IPS DF 6.9 (cell line): Measurements from ENCODE around the gene SHISAL1.

ENCODE experiments used
- DNase-seq: peaks from one replicate; pipeline ENCODE4 v3.0.0-alpha.2; 2013; ENCODE audit warnings: low read depth, low spot score
- H3K27ac ChIP-seq: one replicate; pipeline ENCODE4 v1.5.1; 2013; ENCODE audit warnings: low read length, control low read depth
- H3K27me3 ChIP-seq: 2 replicates; pipeline ENCODE4 v1.6.1; 2013; ENCODE audit warnings: mild to moderate bottlenecking, low read length; ENCODE audit not compliant: control insufficient read depth, insufficient read depth
- H3K36me3 ChIP-seq: 2 replicates; pipeline ENCODE4 v1.6.1; 2013; ENCODE audit warnings: low read length; ENCODE audit not compliant: control insufficient read depth, insufficient read depth
- H3K4me1 ChIP-seq: 2 replicates; pipeline ENCODE4 v1.6.1; 2013; ENCODE audit warnings: low read length; ENCODE audit not compliant: control insufficient read depth, insufficient read depth
- H3K4me3 ChIP-seq: 2 replicates; pipeline ENCODE4 v1.5.1; 2013; ENCODE audit warnings: mild to moderate bottlenecking, low read length
- H3K9me3 ChIP-seq: 2 replicates; pipeline ENCODE4 v1.6.1; 2013; ENCODE audit warnings: low read length, inconsistent platforms; ENCODE audit not compliant: control insufficient read depth, insufficient read depth
- WGBS: extraction: QIAGEN DNeasy Blood & Tissue Kit; methylation state at CpG from one replicate; pipeline ENCODE4 v1.1.7; 2013; ENCODE audit warnings: mixed read lengths, missing lambda C conversion rate; ENCODE audit not compliant: insufficient read length, insufficient coverage; 5-methylcytosine and 5-hydroxymethylcytosine counted together

Gene SHISAL1

DNA sequence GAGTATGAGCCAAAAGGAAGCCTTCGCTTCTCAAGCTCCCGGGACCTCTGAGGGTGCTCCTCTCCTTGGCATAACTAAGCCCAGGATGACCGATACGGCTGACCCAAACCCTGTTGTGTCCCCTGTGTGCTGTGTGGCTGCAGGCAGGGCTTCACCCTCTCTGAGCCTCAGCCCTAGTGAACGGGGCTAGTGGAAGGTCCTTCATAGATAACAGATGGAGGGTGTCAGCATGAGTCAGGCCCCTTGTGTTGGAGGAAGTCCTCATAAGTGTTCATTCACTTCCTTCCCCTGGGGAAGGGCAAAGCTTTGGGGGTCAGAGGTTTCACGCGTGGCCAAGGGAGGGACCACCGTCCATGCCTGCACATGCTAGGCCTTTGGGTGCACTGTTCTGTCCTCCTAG is 21.5 kb downstream of the SHISAL1 start:
- Histone ChIP-seq H3K9me3 (no peaks in the 10 kb centered on the region), H3K4me3 (no peak overlapping the region), H3K27ac (no peak overlapping the region), H3K27me3 (no peaks in the 10 kb centered on the region), H3K36me3 (no peaks in the 10 kb centered on the region), H3K4me1 (peaks cover 6% of the 10 kb centered on the region)
- no CpG with 5 or more reads among the region's 8 CpGs for WGBS
- no peak for DNase-seq

DNA sequence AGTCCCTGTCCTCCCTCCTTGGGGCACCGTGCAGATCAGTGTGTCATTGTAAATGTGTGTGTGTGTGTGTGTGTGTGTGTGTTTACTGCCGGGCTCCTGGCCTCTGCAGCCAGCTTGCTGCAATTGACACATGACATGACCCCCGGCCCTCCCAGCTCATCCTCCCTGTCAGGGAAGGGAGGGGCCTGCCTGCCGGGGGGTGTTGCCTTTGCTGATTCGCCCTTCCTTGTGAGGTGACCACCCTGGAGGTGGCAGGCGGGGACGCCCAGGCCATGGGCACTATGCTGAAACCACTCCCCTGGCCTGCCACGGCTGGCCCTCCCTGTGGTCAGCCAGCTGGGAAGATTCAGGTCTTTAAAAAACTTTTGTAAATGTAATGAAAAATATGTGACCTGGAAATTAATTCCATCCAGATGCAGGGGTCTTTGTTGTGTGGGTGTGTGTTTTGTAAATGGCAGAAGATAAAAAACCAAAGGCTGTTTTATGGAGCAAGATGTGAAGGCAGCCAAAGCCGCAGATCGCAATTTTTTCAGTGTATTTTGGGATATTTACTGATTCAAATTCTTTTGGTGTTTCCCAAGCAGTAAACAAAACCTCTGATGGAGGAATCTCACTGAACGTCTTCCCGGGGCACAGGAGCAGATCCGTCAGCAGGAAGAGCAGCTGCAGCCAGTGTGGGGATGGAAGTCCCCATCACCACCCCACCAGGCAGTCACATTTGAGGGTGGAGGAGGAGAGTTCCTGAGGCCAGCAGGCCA is 23.2 kb downstream of the SHISAL1 start:
- WGBS, result no CpG with 5 or more reads among the region's 13 CpGs
- no peak overlapping the region for H3K4me3 ChIP-seq
- DNase-seq, result no peak

DNA sequence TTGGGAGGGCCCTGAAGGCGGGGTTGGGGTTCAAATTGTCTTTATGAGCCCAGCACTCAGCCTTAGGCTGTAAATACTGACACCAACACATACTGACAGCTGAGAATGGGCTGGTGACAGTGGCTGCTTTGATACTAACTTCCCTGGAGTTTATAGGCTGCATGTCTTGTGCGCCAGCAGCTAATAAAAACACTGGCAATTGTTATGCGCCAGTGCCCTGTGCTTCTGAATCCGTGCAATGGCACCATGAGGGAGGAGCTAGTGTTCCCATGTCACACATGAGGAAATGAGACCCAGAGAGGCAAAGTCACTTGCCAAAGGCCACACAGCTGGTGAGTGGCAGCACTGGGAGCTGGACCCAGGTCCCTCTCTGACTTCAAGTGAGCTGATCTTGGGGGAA is 23.8 kb downstream of the SHISAL1 start:
- Histone ChIP-seq H3K27ac (no peak overlapping the region), H3K9me3 (no peaks in the 10 kb centered on the region), H3K27me3 (no peaks in the 10 kb centered on the region), H3K36me3 (no peaks in the 10 kb centered on the region), H3K4me3 (no peak overlapping the region), H3K4me1 (peaks cover 6% of the 10 kb centered on the region)
- WGBS, result no CpG with 5 or more reads among the region's 4 CpGs
- no peak for DNase-seq

More for the DNA sequence above, 23.2 kb downstream of the SHISAL1 start:
- H3K9me3 ChIP-seq, result no peaks in the 10 kb centered on the region
- peaks cover 6% of the 10 kb centered on the region for H3K4me1 ChIP-seq
- H3K27ac ChIP-seq, result no peak overlapping the region
- no peaks in the 10 kb centered on the region for H3K27me3 ChIP-seq
- no peaks in the 10 kb centered on the region for H3K36me3 ChIP-seq

DNA sequence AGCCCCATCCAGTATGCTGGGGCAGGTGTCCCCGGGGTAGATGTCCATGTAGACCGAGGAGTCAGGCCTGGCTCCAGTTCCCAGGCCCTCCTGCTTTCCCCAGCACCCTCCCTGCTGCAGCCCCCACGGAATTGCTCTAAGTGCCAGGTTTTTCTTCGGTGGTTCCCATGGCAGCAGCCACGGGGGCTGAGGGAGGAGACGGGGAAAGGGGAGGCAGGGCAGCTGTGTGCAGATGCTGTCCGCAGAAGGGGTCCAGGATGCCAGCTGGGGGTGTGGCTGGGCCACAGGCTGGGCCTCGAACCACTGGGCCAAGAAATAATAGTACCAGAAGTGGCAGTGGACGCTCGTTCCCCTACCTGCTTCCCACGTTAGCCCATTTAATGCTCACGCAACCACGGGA is 25.0 kb downstream of the SHISAL1 start:
- Histone ChIP-seq H3K36me3 (no peaks in the 10 kb centered on the region), H3K4me3 (no peak overlapping the region), H3K27ac (no peak overlapping the region), H3K4me1 (peaks cover 6% of the 10 kb centered on the region), H3K27me3 (no peaks in the 10 kb centered on the region), H3K9me3 (no peaks in the 10 kb centered on the region)
- WGBS, result no CpG with 5 or more reads among the region's 13 CpGs
- no peak for DNase-seq

DNA sequence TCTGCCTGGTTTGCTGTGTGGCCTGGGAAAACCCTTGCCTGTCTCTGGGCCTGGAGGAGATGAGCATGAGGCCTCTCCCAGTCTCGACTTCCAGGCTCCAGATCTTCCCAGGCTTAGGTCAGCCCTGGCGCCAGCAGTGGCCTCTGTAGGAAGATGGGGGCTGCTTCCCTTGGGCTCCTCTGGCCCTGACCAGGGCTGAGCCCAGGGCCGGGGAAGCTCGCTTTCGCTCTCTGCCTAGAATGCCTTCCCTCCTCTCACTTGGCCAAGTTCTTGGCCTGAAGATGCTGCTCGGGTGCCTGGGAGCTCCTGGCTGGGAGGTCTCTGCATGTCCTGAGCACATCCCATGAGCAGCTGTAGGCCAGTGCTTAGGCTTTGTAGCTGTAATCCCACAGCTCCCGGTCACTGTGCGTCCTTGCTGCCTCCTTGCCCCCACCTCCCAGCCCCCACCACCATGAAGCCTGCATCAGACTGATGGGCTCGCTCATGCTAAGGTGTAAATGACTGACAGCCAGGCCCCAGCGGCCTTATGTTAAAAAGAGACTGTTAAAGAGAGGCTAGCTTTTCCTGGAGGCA is 25.5 kb downstream of the SHISAL1 start:
- Histone ChIP-seq H3K27ac (no peak overlapping the region), H3K4me3 (no peak overlapping the region), H3K4me1 (peaks cover 6% of the 10 kb centered on the region), H3K36me3 (no peaks in the 10 kb centered on the region), H3K9me3 (no peaks in the 10 kb centered on the region), H3K27me3 (no peaks in the 10 kb centered on the region)
- DNase-seq, result no peak
- no CpG with 5 or more reads among the region's 10 CpGs for WGBS

DNA sequence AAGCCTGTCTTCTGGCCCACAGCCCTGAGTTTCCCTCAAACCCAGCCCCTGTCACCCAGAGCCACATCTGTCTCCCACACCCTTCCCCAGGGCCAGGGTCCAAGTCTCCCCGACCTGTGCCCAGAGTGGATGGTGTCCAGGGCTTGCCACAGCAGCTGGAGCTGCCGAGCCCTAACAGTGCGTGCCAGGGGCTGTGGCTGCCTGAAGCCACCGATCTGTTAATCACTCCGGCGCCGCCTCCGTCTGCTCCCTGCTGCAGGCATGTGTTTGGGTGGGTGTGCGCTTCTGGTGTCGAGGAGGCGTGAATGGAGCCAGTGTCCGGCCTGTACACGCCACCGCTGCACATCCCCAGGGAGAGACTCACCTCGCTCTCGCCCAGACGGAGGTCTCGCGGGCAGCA is 26.1 kb downstream of the SHISAL1 start:
- no peak for DNase-seq
- Histone ChIP-seq H3K4me3 (no peak overlapping the region), H3K4me1 (peaks cover 3% of the 10 kb centered on the region), H3K36me3 (no peaks in the 10 kb centered on the region), H3K27ac (no peak overlapping the region), H3K9me3 (no peaks in the 10 kb centered on the region), H3K27me3 (no peaks in the 10 kb centered on the region)
- WGBS, result no CpG with 5 or more reads among the region's 19 CpGs

DNA sequence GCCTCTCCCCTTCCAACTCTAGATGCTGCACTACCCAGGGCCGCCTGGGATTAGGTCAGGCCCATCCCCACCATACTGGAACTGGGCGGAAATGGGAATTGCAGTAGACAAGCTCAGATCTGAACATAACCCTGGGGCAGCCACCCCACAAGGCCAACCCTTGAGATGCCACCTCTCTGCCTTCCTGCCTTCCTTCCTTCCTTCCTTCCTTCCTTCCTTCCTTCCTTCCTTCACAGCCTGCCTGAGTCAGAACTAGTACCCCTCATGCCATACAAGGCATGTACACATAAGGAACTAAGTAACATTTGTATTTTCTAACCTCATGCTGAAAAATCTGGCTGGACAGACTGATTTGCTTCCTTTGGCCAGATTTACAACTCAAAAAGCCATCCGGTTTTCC is 28.0 kb downstream of the SHISAL1 start:
- H3K36me3 ChIP-seq, result no peaks in the 10 kb centered on the region
- H3K4me3 ChIP-seq, result no peak overlapping the region
- WGBS, result no CpG with 5 or more reads among the region's 3 CpGs
- H3K4me1 ChIP-seq, result peaks cover 3% of the 10 kb centered on the region
- H3K27ac ChIP-seq, result no peak overlapping the region
- DNase-seq, result no peak
- H3K9me3 ChIP-seq, result no peaks in the 10 kb centered on the region
- no peaks in the 10 kb centered on the region for H3K27me3 ChIP-seq

DNA sequence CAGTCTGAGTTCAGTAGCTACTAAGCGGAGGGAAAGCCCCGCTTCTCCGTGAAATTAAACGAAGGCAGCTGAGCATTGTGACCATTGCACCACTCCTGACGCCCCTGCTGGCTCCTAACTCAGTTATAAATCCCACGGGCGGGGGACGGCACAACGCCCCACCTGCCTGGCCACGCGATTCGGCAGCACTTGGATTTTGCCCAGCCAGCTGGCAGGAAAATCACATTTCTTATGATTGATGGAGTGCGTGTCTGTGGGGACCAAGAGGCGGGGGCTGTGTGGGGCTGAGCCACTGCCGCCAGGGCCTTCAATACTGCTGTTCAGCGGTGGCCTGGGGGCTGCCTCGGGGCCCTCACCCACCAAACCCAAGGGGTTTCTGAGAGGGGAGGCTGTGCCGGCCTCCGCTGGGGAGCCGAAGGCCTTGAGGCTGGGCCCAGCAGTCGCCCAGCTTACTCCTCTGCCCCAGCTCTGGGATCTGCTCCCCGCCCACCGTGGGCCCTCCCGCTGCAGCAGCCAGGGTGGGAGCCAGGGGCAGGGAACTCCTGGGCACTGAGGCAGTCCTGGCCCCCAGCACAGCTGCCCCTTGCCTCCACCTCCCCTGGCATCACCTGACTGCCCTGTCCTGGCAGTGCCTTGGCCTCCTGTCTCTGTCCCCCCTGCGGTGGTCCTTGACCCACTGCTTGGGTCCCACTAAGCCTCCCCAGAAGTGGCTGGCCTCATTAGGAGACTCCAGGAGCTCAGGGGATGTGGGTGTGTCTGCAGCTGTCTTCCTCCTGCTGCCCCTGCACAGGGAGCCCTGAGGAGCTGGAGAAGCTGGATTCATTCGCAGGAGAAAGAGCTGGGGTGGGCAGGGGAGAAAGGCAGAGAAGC is 30.7 kb downstream of the SHISAL1 start:
- H3K36me3 ChIP-seq, result no peaks in the 10 kb centered on the region
- DNase-seq, result no peak
- H3K9me3 ChIP-seq, result no peaks in the 10 kb centered on the region
- 0 out of 2 replicates have a peak, but pooled peaks cover 2% of the 10 kb centered on the region for H3K4me1 ChIP-seq
- H3K27me3 ChIP-seq, result no peaks in the 10 kb centered on the region
- H3K27ac ChIP-seq, result no peak overlapping the region
- H3K4me3 ChIP-seq, result no peak overlapping the region
- WGBS, result no CpG with 5 or more reads among the region's 26 CpGs

DNA sequence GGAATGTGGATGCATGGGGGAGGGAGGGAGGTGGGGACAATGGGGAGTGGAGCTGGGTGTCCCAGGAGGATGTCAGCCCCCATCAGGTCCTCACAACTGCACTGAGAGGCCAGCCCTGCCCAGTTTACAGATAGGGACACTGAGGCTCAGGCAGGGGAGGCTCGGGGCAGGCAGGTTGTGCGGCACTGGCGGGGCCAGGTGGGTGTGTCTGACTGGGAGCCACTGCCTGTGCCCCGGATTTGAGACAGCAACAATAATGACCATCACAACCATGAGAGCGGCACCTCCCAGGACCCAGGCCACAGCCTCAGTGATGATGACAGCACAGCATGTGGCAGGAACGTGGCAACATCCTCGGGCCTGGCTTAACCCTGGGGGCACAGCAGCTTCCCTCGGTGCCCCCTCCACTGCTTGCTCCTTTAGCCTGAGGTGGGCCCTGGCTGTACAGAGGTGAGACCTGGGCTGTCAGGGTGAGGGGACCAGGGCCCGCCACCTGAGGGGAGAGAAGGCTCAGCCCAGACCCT is 32.0 kb downstream of the SHISAL1 start:
- Histone ChIP-seq H3K27ac (no peak overlapping the region), H3K27me3 (no peaks in the 10 kb centered on the region), H3K36me3 (no peaks in the 10 kb centered on the region), H3K9me3 (no peaks in the 10 kb centered on the region), H3K4me3 (no peak overlapping the region), H3K4me1 (no peaks in the 10 kb centered on the region)
- no CpG with 5 or more reads among the region's 9 CpGs for WGBS
- DNase-seq, result no peak

DNA sequence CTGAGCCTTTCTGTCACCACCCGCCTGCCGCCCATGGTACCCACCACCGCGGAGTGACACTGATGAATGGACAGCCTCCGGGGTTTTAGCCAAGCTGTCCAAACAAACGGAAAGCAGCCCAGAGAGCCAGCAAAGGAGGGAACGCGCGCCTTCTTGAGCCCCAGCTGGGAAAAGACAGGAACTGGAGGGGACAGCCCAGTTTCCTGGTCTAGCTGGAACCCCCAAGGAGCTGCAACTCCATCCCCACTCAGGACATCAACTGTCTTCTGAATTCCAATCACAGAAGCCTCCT is 33.7 kb downstream of the SHISAL1 start:
- no peaks in the 10 kb centered on the region for H3K27me3 ChIP-seq
- no peak overlapping the region for H3K27ac ChIP-seq
- no peak for DNase-seq
- H3K4me3 ChIP-seq, result no peak overlapping the region
- WGBS, result no CpG with 5 or more reads among the region's 9 CpGs
- H3K4me1 ChIP-seq, result no peaks in the 10 kb centered on the region
- H3K36me3 ChIP-seq, result no peaks in the 10 kb centered on the region
- no peaks in the 10 kb centered on the region for H3K9me3 ChIP-seq
